Calu3 (cell line): ENCODE measurements around the gene ACADSB. TPM values are rescaled to one million over a fixed set of nuclear protein-coding genes. Genes with fewer than 3 reads are reported as not detected.

Source experiments
- BruUV-seq: library from RNA; stranded (reverse); fragments of 400-500 nt; replicated peaks from 2 replicates; lab custom pipeline; 2021; lab: Mats Ljungman, UMichigan
- CTCF ChIA-PET: fragments of 300-600 bp; sonication (Branson Sonifier 250); formaldehyde crosslinking; loops from one replicate; lab custom pipeline; 2022; ENCODE audit warnings: antibody characterized with exemption; lab: Charles Lee
- DNase-seq: peaks from one replicate; pipeline ENCODE4 v3.0.0; 2022
- H3K27ac Mint-ChIP-seq: one replicate; pipeline ENCODE4 v1.8.0; 2022; ENCODE audit warnings: mixed read lengths; ENCODE audit not compliant: unreplicated experiment
- H3K27me3 Mint-ChIP-seq: one replicate; pipeline ENCODE4 v1.8.0; 2022; ENCODE audit warnings: mixed read lengths; ENCODE audit not compliant: unreplicated experiment
- H3K36me3 Mint-ChIP-seq: one replicate; pipeline ENCODE4 v1.8.0; 2022; ENCODE audit warnings: mild to moderate bottlenecking, moderate library complexity, mixed read lengths; ENCODE audit not compliant: insufficient read depth, unreplicated experiment
- H3K4me1 Mint-ChIP-seq: one replicate; pipeline ENCODE4 v1.8.0; 2022; ENCODE audit warnings: mild to moderate bottlenecking, low read depth, mixed read lengths; ENCODE audit not compliant: unreplicated experiment
- H3K4me3 Mint-ChIP-seq: one replicate; pipeline ENCODE4 v1.8.0; 2022; ENCODE audit warnings: mild to moderate bottlenecking, low read depth, moderate library complexity, mixed read lengths; ENCODE audit not compliant: unreplicated experiment
- H3K9me3 Mint-ChIP-seq: one replicate; pipeline ENCODE4 v1.8.0; 2022; ENCODE audit warnings: low read depth, mixed read lengths; ENCODE audit not compliant: unreplicated experiment
- intact Hi-C: fragments of 100-400 bp; cut with micrococcal nuclease; formaldehyde crosslinking; loops from one replicate; pipeline ENCODE4 v1.10.0; 2022; ENCODE audit not compliant: unreplicated experiment
- total RNA-seq: library from RNA; stranded (reverse); gene quantifications from 2 replicates; pipeline ENCODE4 v1.2.3, GENCODE V29; 2022
- TF ChIP-seq, protein P1 (sequence below): fragments of 200-600 bp; IDR thresholded peaks from one replicate; pipeline ENCODE4 v1.8.0; 2022; ENCODE audit warnings: antibody characterized with exemption; ENCODE audit not compliant: unreplicated experiment

The ACADSB gene
- total RNA-seq, 1 experiment from 2014 or later, result 11.3 TPM

GRCh38 chr10:122983898-122984297 is 24.9 kb upstream of the ACADSB start:
- H3K4me1 Mint-ChIP-seq, result no peaks in the 10 kb centered on the region
- no TSS peak for BruUV-seq
- no peak overlapping the region for H3K4me3 Mint-ChIP-seq
- intact Hi-C loops, result no loop called here
- DNase-seq, result no peak
- peaks cover 26% of the 10 kb centered on the region for H3K36me3 Mint-ChIP-seq
- H3K27me3 Mint-ChIP-seq, result no peaks in the 10 kb centered on the region
- no peaks in the 10 kb centered on the region for H3K9me3 Mint-ChIP-seq
- CTCF ChIA-PET, result no interaction called here
- TF ChIP-seq, protein P1, sequence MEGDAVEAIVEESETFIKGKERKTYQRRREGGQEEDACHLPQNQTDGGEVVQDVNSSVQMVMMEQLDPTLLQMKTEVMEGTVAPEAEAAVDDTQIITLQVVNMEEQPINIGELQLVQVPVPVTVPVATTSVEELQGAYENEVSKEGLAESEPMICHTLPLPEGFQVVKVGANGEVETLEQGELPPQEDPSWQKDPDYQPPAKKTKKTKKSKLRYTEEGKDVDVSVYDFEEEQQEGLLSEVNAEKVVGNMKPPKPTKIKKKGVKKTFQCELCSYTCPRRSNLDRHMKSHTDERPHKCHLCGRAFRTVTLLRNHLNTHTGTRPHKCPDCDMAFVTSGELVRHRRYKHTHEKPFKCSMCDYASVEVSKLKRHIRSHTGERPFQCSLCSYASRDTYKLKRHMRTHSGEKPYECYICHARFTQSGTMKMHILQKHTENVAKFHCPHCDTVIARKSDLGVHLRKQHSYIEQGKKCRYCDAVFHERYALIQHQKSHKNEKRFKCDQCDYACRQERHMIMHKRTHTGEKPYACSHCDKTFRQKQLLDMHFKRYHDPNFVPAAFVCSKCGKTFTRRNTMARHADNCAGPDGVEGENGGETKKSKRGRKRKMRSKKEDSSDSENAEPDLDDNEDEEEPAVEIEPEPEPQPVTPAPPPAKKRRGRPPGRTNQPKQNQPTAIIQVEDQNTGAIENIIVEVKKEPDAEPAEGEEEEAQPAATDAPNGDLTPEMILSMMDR, result no peak
- H3K27ac Mint-ChIP-seq, result no peak overlapping the region

DNA sequence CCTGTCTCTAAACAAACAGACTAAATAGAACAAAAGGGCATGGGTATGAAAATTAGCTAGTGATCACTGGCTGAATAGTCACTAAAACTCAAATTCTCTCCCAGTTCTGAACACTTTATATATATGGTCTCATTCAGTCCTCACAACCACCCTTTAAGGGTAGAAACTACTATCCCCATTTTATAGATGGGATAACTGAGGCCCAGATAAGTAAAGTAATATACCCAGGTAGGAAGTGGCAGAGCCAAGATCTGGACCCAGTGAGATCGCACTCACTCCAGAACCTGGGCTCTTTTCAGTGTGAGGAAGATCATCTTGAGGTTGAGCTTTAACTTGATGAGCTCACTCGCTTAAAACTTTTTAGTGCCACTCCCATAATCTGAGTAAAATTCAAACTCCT is 24.1 kb upstream of the ACADSB start:
- H3K4me1 Mint-ChIP-seq, result no peaks in the 10 kb centered on the region
- no peak overlapping the region for H3K4me3 Mint-ChIP-seq
- no TSS peak for BruUV-seq
- CTCF ChIA-PET, result no interaction called here
- H3K36me3 Mint-ChIP-seq, result peaks cover 24% of the 10 kb centered on the region
- H3K27ac Mint-ChIP-seq, result no peak overlapping the region
- TF ChIP-seq, protein P1, result no peak
- H3K27me3 Mint-ChIP-seq, result no peaks in the 10 kb centered on the region
- intact Hi-C loops, result no loop called here
- H3K9me3 Mint-ChIP-seq, result no peaks in the 10 kb centered on the region
- no peak for DNase-seq

- CTCF ChIA-PET, result no interaction called here
- intact Hi-C loops, result no loop called here
- TF ChIP-seq, protein P1, result no peak
- Mint-ChIP-seq H3K9me3 (no peaks in the 10 kb centered on the region), H3K36me3 (peaks cover 7% of the 10 kb centered on the region), H3K4me3 (no peak overlapping the region), H3K27me3 (no peaks in the 10 kb centered on the region), H3K4me1 (no peaks in the 10 kb centered on the region), H3K27ac (no peak overlapping the region)
- no TSS peak for BruUV-seq
- DNase-seq, result no peak
Measured at GRCh38 chr10:122986335-122986734, 22.5 kb upstream of the ACADSB start.

- no peak overlapping the region for H3K27ac Mint-ChIP-seq
- CTCF ChIA-PET, result no interaction called here
- no peaks in the 10 kb centered on the region for H3K9me3 Mint-ChIP-seq
- peaks cover 6% of the 10 kb centered on the region for H3K36me3 Mint-ChIP-seq
- TF ChIP-seq, protein P1, result no peak
- DNase-seq, result no peak
- H3K27me3 Mint-ChIP-seq, result no peaks in the 10 kb centered on the region
- H3K4me3 Mint-ChIP-seq, result no peak overlapping the region
- no TSS peak for BruUV-seq
- H3K4me1 Mint-ChIP-seq, result no peaks in the 10 kb centered on the region
- intact Hi-C loops, result no loop called here
Measured at GRCh38 chr10:122988501-122988900, 20.3 kb upstream of the ACADSB start.
